ENCODE results near the gene CLEC19A. TPM values are rescaled to one million over a fixed set of nuclear protein-coding genes. Genes with fewer than 3 reads are reported as not detected.

Gene CLEC19A
- total and polyA plus RNA-seq, 3 donors from 2014 or later = not detected

GRCh38 chr16:19292186-19292585, 6.7 kb downstream of the CLEC19A start:
- Histone ChIP-seq H3K9me3 (no peaks in the 10 kb centered on the region), H3K4me1 (no peaks in the 10 kb centered on the region), H3K27ac (no peak overlapping the region), H3K27me3 (no peaks in the 10 kb centered on the region), H3K4me3 (no peak overlapping the region), H3K36me3 (ENCODE audit: low read depth, missing control alignments) (no peaks in the 10 kb centered on the region)
- no peak for TF ChIP-seq POLR2A (IDR thresholded peaks at IDR 0.05)
- no peak for TF ChIP-seq CTCF (IDR thresholded peaks at IDR 0.05)
- 47 to 77% methylated on average over 5 of the region's 5 CpGs for WGBS, 2 donors
- DNase-seq = no peak
- intact Hi-C loops (cut with DNase I; ENCODE audit: low total_unique reads) = no loop called here

- H3K27ac ChIP-seq = no peak overlapping the region
These were observed 8.7 kb downstream of the CLEC19A start for GRCh38 chr16:19294156-19294649.

GRCh38 chr16:19295393-19295792, 9.9 kb downstream of the CLEC19A start:
- Histone ChIP-seq H3K36me3 (ENCODE audit: low read depth, missing control alignments) (no peaks in the 10 kb centered on the region), H3K9me3 (no peaks in the 10 kb centered on the region), H3K27ac (no peak overlapping the region), H3K4me1 (no peaks in the 10 kb centered on the region), H3K4me3 (no peak overlapping the region), H3K27me3 (no peaks in the 10 kb centered on the region)
- WGBS, 2 donors = 45 to 83% methylated on average over 2 of the region's 2 CpGs
- no peak for TF ChIP-seq CTCF (IDR thresholded peaks at IDR 0.05)
- TF ChIP-seq POLR2A (IDR thresholded peaks at IDR 0.05) = no peak
- intact Hi-C loops (cut with DNase I; ENCODE audit: low total_unique reads) = no loop called here
- no peak for DNase-seq

More at GRCh38 chr16:19294156-19294649, 8.7 kb downstream of the CLEC19A start:
- H3K4me1 ChIP-seq = no peaks in the 10 kb centered on the region
- peak; percentile 58 for DNase-seq
- H3K4me3 ChIP-seq = no peak overlapping the region
- no peaks in the 10 kb centered on the region for H3K36me3 ChIP-seq (ENCODE audit: low read depth, missing control alignments)
- intact Hi-C loops (cut with DNase I; ENCODE audit: low total_unique reads) = no loop called here
- 30 to 31% methylated on average over 5 of the region's 5 CpGs for WGBS, 2 donors
- H3K27me3 ChIP-seq = no peaks in the 10 kb centered on the region
- no peak for TF ChIP-seq POLR2A (IDR thresholded peaks at IDR 0.05)
- TF ChIP-seq CTCF (IDR thresholded peaks at IDR 0.05) = no peak
- H3K9me3 ChIP-seq = no peaks in the 10 kb centered on the region

- WGBS, 2 donors = 88 to 94% methylated on average over 1 of the region's 1 CpG
- H3K4me1 ChIP-seq = no peaks in the 10 kb centered on the region
- H3K27me3 ChIP-seq = no peaks in the 10 kb centered on the region
- DNase-seq = no peak
- TF ChIP-seq CTCF (IDR thresholded peaks at IDR 0.05) (no peak), POLR2A (IDR thresholded peaks at IDR 0.05) (no peak)
- H3K4me3 ChIP-seq = no peak overlapping the region
- H3K36me3 ChIP-seq (ENCODE audit: low read depth, missing control alignments) = no peaks in the 10 kb centered on the region
- H3K9me3 ChIP-seq = no peaks in the 10 kb centered on the region
- H3K27ac ChIP-seq = no peak overlapping the region
- intact Hi-C loops (cut with DNase I; ENCODE audit: low total_unique reads) = no loop called here
These were observed 11.9 kb downstream of the CLEC19A start for GRCh38 chr16:19297454-19297853.

GRCh38 chr16:19299565-19299964, 14.0 kb downstream of the CLEC19A start:
- 41 to 55% methylated on average over 2 of the region's 2 CpGs for WGBS, 2 donors
- intact Hi-C loops (cut with DNase I; ENCODE audit: low total_unique reads) = no loop called here
- H3K36me3 ChIP-seq (ENCODE audit: low read depth, missing control alignments) = no peaks in the 10 kb centered on the region
- no peaks in the 10 kb centered on the region for H3K27me3 ChIP-seq
- H3K27ac ChIP-seq = no peak overlapping the region
- H3K9me3 ChIP-seq = no peaks in the 10 kb centered on the region
- no peak for DNase-seq
- no peak overlapping the region for H3K4me3 ChIP-seq
- H3K4me1 ChIP-seq = no peaks in the 10 kb centered on the region
- TF ChIP-seq CTCF (IDR thresholded peaks at IDR 0.05) = no peak
- no peak for TF ChIP-seq POLR2A (IDR thresholded peaks at IDR 0.05)
